ENCODE results near the gene TENT5A.

Gene TENT5A

GRCh38 chr6:81700414-81700813, 52.1 kb downstream of the TENT5A start:
- DNase-seq = no peak

- DNase-seq = no peak
Measured at GRCh38 chr6:81697559-81697958, 54.9 kb downstream of the TENT5A start.

- no peak for DNase-seq
Measured at GRCh38 chr6:81696524-81696923, 56.0 kb downstream of the TENT5A start.
